H1 (cell line): ENCODE results near the gene R3HDM2.

ENCODE experiments used
- CTCF ChIP-seq, 3 experiments: IDR thresholded peaks; 1 replicate in 2 of 3; 2 replicates in 1 of 3; pipeline versions ENCODE4 v1.5.1 to v1.6.1; 2011; ENCODE audit warnings: low read length in 3 of 3, mild to moderate bottlenecking in 3 of 3, inconsistent platforms in 2 of 3, low read depth in 1 of 3, moderate library complexity in 1 of 3; ENCODE audit not compliant: insufficient read depth in 1 of 3; ENCODE audit errors: control extremely low read depth in 1 of 3
- EP300 ChIP-seq, 2 experiments: IDR thresholded peaks; 1 replicate in 1 of 2; 2 replicates in 1 of 2; pipeline ENCODE4 v1.6.1; 2011 to 2012; ENCODE audit warnings: low read depth in 2 of 2, low read length in 2 of 2, mild to moderate bottlenecking in 2 of 2, borderline replicate concordance in 1 of 2, inconsistent platforms in 1 of 2, moderate library complexity in 1 of 2
- GABPA ChIP-seq: IDR thresholded peaks from 2 replicates; pipeline ENCODE4 v1.6.1; 2011; ENCODE audit warnings: mild to moderate bottlenecking, low read length, moderate library complexity, borderline replicate concordance; ENCODE audit not compliant: insufficient read depth
- HDAC6 ChIP-seq: IDR thresholded peaks from one replicate; pipeline ENCODE4 v1.7.1; 2012; ENCODE audit warnings: low read depth, mild to moderate bottlenecking, inconsistent platforms, low read length, moderate library complexity
- POLR2AphosphoS5 ChIP-seq: IDR thresholded peaks from 2 replicates; pipeline ENCODE4 v1.6.1; 2011; ENCODE audit warnings: low read depth, low read length
- SUZ12 ChIP-seq: fragments of 200-600 bp; sonication (generic); IDR thresholded peaks from 2 replicates; pipeline ENCODE4 v1.6.1; 2012; ENCODE audit warnings: mild to moderate bottlenecking, inconsistent platforms, low read length, moderate library complexity, mixed read lengths
- TAF1 ChIP-seq: IDR thresholded peaks from 2 replicates; pipeline ENCODE4 v1.6.1; 2011; ENCODE audit warnings: mild to moderate bottlenecking, low read depth, low read length
- TF ChIP-seq, protein P1 (sequence below): IDR thresholded peaks from 2 replicates; pipeline ENCODE4 v1.6.1; 2012; ENCODE audit warnings: inconsistent platforms

- no peak for TF ChIP-seq POLR2AphosphoS5
- no peak for TF ChIP-seq TAF1
- TF ChIP-seq SUZ12, result no peak
- TF ChIP-seq EP300 (IDR thresholded peaks at IDR 0.05; ENCODE audit: borderline replicate concordance in 1 of 2, low read depth in 2 of 2, low read length in 2 of 2), result no peak
- TF ChIP-seq CTCF (IDR thresholded peaks at IDR 0.05; ENCODE audit: control extremely low read depth in 1 of 3, insufficient read depth in 1 of 3, low read depth in 1 of 3, low read length in 3 of 3), result no peak
- TF ChIP-seq, protein P1, sequence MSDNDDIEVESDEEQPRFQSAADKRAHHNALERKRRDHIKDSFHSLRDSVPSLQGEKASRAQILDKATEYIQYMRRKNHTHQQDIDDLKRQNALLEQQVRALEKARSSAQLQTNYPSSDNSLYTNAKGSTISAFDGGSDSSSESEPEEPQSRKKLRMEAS, result no peak
- TF ChIP-seq HDAC6, result no peak
- TF ChIP-seq GABPA, result no peak
Observed at GRCh38 chr12:57268264-57268663, 162.6 kb downstream of the R3HDM2 start.
